Dermis microvascular lymphatic vessel endothelial cell (primary cell): Measurements from ENCODE around the gene YIPF1. TPM values are rescaled to one million over a fixed set of nuclear protein-coding genes. Genes with fewer than 3 reads are reported as not detected.
"Not testable (repeated sequence)": the region's sequence is repeated elsewhere in the genome, so short reads cannot be mapped to it uniquely, and the experiment has no call there.

Experiments
- DNase-seq, 2 donors: peaks; one replicate each; pipeline versions ENCODE4 v3.0.0 to v3.0.0-alpha.2; 2010; ENCODE audit warnings: low read depth in 2 of 2
- total RNA-seq: library from RNA; depleted of rRNA; stranded (reverse); fragments of >200 nt; gene quantifications from 2 replicates; pipeline ENCODE4 v1.2.1, GENCODE V29; 2014

The YIPF1 gene
- total RNA-seq, 1 donor from 2014 or later = 11.6 TPM

GRCh38 chr1:53895421-53895820 lies 5.8 kb upstream of the YIPF1 start:
- DNase-seq = no peak

GRCh38 chr1:53894644-53895043 lies 5.0 kb upstream of the YIPF1 start:
- no peak for DNase-seq

GRCh38 chr1:53893999-53894636 lies 4.5 kb upstream of the YIPF1 start, which contains the start of gene DIO1:
TSS of gene DIO1 (plus strand) at chr1:53894187. CDS start at chr1:53894211, 24 bp downstream.
- DNase-seq = no peak

- no peak for DNase-seq
These were observed 3.3 kb upstream of the YIPF1 start for GRCh38 chr1:53892911-53893310.

- no peak for DNase-seq
These were observed 2.1 kb upstream of the YIPF1 start for GRCh38 chr1:53891678-53892077.

- DNase-seq = no peak
These were observed 1.4 kb upstream of the YIPF1 start for GRCh38 chr1:53891018-53891417.

GRCh38 chr1:53890522-53890941 lies 935 bp upstream of the YIPF1 start:
- no peak for DNase-seq

- DNase-seq = peak in 1 of 2 donors; percentile 32
These were observed 916 bp downstream of the YIPF1 start for GRCh38 chr1:53888681-53889080.

- not testable (repeated sequence) for DNase-seq
These were observed 6.0 kb downstream of the YIPF1 start for GRCh38 chr1:53883600-53883999.

- not testable (repeated sequence) for DNase-seq
These were observed 7.7 kb downstream of the YIPF1 start for GRCh38 chr1:53881853-53882252.

GRCh38 chr1:53878492-53879105 lies 11.0 kb downstream of the YIPF1 start:
- DNase-seq = peak; percentile 61 to 65

GRCh38 chr1:53875150-53875549 lies 14.4 kb downstream of the YIPF1 start:
- not testable (repeated sequence) for DNase-seq

- no peak for DNase-seq
These were observed 17.7 kb downstream of the YIPF1 start for GRCh38 chr1:53871773-53872484.

GRCh38 chr1:53871221-53871620 lies 18.4 kb downstream of the YIPF1 start:
- DNase-seq = no peak

- DNase-seq = no peak
These were observed 20.0 kb downstream of the YIPF1 start for GRCh38 chr1:53869454-53870117.

- peak in 1 of 2 donors; percentile 4 for DNase-seq
These were observed 21.0 kb downstream of the YIPF1 start for GRCh38 chr1:53868565-53868964.

GRCh38 chr1:53862507-53862906 lies 27.1 kb downstream of the YIPF1 start:
- no peak for DNase-seq

- DNase-seq = peak; percentile 43 to 66
These were observed 28.6 kb downstream of the YIPF1 start for GRCh38 chr1:53860967-53861411.

- no peak for DNase-seq
These were observed 37.9 kb downstream of the YIPF1 start for GRCh38 chr1:53851571-53852285.

- DNase-seq = no peak
These were observed 39.4 kb downstream of the YIPF1 start for GRCh38 chr1:53850082-53850673.

GRCh38 chr1:53847980-53848379 lies 41.6 kb downstream of the YIPF1 start:
- no peak for DNase-seq
